HS-27A (cell line): ENCODE measurements around the gene CTIF.

Experiments used
- DNase-seq: peaks from one replicate; pipeline ENCODE4 v3.0.0-alpha.2; 2012; ENCODE audit warnings: low read depth, missing footprints

CTIF gene

DNA sequence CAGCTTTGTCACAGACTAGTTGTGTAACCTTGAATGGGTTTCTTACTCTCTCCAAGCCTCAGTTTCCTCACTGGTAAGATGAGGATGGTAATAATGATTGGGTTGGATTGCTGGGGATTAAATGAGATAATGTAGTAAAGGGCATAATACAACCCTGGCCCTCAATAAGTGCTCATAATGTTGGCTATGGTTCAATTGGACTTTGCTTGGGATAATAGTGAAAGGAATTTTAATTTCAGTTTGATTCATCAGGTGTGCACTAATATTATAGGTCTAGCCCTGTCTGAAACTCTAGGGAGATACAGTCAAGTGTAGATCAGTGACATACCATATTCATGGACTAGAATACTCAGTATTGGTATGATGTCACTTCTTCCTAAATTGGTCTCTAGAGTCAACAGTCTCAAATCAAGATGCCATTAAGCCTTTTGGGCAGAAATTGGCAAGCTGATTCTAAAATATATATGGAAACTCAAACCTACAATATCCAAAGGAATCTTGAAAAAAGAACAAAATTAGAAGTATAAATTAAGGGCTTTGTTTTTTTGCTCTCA, 250.5 kb downstream of the CTIF start:
- DNase-seq: no peak

DNA sequence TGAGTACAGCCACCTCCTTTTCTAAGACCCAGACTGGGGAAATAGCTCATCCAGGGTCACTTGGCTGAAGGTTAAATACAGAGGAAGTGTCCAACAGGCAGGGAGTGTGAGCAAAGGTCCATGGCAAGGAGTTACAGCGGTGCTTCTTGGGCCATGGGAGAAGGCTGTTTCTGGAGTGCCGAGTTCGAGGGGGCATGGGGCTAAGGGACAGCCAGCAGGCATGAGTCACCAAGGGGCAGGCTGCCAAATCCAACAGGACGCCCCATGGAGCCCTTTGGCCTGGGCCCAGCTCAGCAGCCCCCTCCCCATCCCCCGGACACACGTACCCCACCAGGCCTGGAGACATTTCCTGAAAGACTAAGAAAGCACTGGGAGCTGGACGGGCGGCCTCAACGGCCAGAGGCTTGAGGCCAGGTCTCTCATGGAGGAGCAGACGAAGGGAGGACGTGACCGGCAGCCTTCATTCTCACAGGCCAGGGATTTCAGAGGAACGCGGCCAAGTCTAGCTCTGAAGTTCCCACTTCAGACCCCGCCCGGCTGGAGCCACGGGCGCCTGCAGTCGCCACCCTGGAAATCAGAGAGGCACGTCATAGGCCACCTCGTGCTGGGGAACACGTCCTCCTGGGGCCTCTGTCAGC, 251.5 kb downstream of the CTIF start:
- no peak for DNase-seq

DNA sequence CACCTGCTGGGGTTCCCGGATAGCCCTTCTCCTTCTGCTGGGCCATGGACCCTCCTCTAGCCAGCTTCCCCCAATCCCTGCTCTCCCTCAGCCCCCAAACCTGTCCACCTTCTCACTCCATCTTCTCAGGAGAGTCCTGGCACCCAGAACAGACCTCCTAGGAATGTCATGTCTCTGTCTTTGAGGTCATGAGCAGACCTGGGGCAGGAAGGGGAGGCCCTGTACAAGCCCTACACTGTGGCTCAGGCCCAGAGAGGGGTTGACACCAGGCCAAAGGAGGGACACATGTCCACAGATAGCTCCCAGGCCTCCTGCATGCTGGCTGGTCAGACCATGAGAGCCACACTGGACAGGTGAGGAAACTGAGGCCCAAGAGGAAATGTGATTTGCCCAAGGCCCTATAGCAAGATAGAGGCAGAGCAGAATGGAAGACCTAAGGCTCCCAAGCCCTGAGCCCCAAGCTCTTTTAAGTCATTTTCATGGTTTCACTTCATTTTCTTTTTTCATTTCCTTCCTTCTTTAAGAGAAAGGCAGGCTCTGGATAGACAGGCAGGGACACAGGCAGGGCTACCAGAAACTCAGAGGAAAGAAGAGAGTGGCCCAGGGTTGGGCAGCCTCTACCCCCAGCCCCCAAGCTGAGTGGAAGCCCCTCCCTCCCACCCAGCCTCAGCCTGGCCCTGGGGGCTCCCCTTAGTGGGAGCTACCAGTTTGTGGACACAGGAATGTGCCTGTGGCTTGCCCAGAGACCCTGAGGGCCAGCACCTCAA, 252.2 kb downstream of the CTIF start:
- DNase-seq: no peak

- no peak for DNase-seq
Measured at GRCh38 chr18:48791636-48792105, 252.8 kb downstream of the CTIF start.

- DNase-seq: no peak
Measured at GRCh38 chr18:48792141-48792540, 253.3 kb downstream of the CTIF start.

GRCh38 chr18:48792611-48793380, 254.0 kb downstream of the CTIF start:
- DNase-seq: no peak

DNA sequence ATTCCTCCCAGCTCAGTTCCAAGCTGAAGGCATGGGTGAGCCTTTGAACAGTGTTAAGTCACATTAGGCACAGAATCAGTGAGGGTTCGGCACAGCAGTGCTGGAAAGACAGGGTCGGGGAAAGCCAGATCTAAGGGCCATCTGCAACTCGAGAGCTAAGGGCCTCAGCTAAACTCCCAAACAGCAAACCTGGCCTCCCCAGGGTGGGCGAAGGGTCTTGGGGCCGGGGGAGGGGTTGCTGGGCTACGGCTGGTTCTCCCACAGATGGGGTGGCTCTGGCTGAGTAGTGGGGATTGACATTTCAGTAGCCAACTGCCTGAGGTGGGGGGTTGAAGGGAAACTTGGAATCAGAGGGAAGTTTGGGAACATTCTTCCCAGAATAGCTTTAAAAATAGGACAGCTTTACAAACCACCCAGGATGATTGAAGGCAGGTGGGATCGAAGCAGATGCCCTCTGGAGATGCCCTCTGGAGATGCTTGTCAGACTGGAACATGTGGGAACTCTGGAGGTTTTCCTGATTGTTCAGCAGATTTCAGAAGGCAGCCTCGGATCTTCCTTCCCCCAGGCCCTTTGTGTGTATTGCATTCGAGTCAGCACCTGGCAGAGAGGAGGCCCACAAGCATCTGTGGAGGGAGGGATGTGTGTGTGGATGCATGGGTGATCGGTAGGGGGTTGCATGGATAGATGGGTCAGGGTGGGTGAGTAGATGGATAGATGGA, 255.6 kb downstream of the CTIF start:
- no peak for DNase-seq

GRCh38 chr18:48795696-48796095, 256.9 kb downstream of the CTIF start:
- DNase-seq: no peak

- DNase-seq: no peak
Measured at GRCh38 chr18:48796491-48797205, 257.8 kb downstream of the CTIF start.

DNA sequence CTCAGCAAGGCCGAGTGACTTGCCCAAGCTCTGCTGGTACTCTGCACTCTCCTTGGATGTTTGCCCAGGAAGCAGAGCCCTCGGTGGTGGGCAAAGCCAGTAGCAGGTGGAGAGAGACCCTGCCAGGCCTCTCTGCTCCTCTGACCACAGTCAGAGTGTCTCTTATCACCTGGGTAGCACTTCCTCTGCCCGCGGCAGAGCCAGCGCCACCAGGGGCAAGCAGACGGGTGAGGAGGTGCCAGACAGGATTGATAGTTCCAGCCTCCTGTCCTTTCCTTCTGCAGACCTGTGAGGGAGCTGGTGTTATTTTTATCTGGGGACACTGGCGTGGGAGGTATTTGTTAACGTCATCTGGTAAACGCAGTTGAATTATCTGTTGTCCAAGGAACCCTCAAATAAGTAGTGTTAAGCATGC, 259.0 kb downstream of the CTIF start:
- no peak for DNase-seq

DNA sequence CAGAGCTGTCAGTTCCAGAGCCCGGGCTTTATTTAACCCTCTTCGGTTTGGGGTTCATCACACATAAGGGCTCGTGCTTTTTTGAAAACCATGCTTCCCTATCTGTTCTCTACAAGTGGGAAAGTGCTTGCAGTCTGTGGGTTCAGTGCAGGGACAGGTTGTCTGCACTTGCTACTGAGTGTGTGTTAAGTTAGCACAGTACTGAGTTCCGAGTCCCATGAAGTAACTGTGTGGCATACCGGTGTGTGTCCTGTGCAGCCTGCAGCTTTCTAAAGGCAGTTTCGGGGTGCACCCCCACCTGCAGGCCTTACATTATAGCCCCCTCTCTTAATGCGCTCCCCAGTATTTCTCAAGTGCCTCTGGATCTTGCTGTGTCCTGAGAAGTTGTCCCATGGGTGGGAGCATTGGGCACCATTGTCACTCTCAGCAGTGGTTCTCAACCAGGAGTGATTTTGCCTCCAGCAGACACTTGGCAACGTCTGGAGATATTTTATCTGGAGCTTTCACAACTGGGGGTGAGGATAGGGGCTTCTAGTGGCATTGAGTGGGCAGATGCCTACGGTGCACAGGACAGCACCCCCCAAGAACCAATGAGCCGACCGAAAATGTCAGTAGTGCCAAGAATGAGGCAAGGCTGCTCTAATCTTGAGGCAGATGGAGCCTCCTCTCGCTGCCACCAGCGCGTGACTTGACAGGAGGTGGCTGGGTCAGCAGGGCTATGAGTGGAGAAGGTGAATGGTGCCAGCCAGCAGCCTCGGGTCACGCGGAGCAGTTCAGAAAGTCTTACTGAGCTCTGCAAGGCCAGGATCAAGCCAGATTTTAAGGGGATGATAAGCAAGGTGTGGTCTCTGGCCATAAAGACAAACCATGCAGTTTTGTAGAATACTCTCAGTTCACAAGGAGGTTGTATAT, 259.8 kb downstream of the CTIF start:
- DNase-seq: no peak

DNA sequence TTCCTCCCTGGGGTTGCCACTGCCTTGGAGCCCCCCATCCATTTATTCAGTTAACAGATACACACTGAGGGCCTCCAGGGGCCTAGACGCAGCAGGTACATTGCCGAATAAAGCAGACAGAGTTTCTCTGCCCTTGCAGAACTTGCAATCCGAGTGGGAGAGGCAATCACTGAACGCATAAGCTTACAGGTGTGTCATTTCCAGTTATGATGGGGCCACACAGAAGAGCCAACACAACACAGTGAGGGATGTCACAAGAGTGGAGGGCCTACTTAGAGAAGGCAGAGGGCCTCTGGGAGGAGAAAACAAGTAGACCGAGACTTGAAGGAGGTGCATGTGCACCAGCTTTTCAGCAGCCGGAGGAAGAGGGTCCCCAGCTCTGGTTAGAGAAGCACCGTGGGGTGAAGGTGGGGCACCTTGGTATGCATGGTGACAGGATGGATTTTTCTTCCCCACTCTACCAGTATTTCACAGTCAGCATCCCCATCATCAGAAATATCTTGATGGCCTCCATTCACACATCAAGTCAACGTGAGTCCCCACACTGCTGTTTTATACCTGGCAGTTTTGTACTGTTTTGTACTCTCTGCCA, 261.0 kb downstream of the CTIF start:
- DNase-seq: no peak

DNA sequence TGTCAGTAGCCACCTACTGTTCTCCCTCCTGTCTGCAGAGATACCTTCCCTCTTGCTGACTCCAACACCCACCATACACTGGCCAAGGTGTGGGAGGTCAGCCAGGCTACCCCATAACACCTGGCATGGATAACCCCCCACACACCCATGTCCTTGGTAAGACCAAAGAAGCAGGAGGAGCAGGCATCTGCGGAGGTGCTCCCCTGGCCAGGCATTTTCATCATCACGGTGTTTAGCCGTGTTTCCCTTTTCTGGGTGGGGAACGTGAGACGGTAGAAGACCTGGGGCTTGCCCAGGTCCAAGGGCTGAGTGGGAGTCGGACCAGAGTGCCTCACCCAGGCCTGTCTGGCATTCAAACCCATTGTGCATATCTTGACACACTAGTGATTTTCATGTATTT, 261.6 kb downstream of the CTIF start:
- DNase-seq: no peak

GRCh38 chr18:48800876-48801727, 262.3 kb downstream of the CTIF start:
- DNase-seq: no peak

DNA sequence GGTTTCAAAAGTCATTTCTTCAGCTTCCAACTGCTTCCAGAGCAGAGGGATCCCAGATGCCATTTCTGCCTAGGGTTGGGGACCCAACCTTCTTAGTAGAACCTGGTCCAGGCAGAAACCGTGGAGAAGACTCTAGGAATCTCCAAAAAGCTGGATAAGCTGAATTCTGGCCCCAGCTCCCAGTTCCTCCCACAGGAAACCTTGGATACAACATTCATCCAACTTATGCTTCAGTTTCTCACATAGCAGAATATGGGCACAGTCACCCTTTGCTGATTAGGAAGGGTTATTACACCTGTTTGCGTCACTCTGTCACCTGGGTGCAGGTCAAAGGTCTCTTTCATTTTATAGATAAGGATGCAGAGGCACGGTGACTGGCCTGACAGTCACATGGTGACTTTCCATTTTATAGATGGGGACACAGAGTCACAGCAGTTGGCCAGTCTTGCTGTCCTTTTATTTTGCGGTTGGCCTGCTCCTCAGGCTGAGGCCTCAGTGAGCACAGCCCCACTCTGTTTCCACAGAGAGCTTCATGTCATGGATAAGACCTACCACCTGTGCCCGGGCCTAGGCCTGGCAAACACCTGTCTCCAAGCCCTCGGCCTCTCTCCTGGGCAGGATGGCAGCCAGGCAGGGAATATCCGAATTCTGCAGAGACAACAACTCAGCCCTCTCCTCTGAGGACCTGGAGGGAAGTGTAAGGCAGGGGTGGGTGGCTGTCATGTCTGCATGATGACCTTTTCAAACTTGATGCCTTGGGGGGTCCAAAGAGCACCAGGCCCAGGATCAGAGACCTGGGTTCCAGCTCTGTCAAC, 263.1 kb downstream of the CTIF start:
- no peak for DNase-seq

- DNase-seq: no peak
Measured at GRCh38 chr18:48802543-48803290, 263.9 kb downstream of the CTIF start.

GRCh38 chr18:48803518-48803917, 264.7 kb downstream of the CTIF start:
- DNase-seq: no peak
